Spleen (tissue), 11 donors: Measurements from ENCODE around the gene TMEM175. TPM values are rescaled to one million over a fixed set of nuclear protein-coding genes. Genes with fewer than 3 reads are reported as not detected.

Source experiments
- DNase-seq: peaks from one replicate; pipeline ENCODE4 v3.0.0-alpha.2; 2020
- H3K27ac ChIP-seq, 8 donors: fragments of 200-600 bp; sonication (generic) in 7 of 8; 1 replicate in 4 of 8; 2 replicates in 4 of 8; pipeline versions ENCODE4 v1.5.0 to v1.8.0; 2016 to 2021; ENCODE audit warnings: inconsistent platforms in 4 of 8, mild to moderate bottlenecking in 4 of 8, moderate library complexity in 1 of 8
- H3K27me3 ChIP-seq, 7 donors: fragments of 200-600 bp; sonication (generic) in 6 of 7; replicated peaks in 1 of 7; 1 replicate in 4 of 7; 2 replicates in 3 of 7; pipeline versions ENCODE4 v1.5.0 to v1.8.0; 2016 to 2021; ENCODE audit warnings: inconsistent platforms in 3 of 7, mild to moderate bottlenecking in 1 of 7
- H3K36me3 ChIP-seq, 6 donors: fragments of 200-600 bp; sonication (generic) in 5 of 6; 1 replicate in 4 of 6; 2 replicates in 2 of 6; pipeline versions ENCODE4 v1.5.0 to v1.8.0; 2016 to 2021; ENCODE audit warnings: inconsistent platforms in 2 of 6
- H3K4me1 ChIP-seq, 6 donors: fragments of 200-600 bp; sonication (generic) in 5 of 6; 1 replicate in 3 of 6; 2 replicates in 3 of 6; pipeline versions ENCODE4 v1.5.0 to v1.8.0; 2016 to 2021; ENCODE audit warnings: inconsistent platforms in 3 of 6
- H3K4me3 ChIP-seq, 8 donors: fragments of 200-600 bp; sonication (generic) in 7 of 8; 1 replicate in 4 of 8; 2 replicates in 4 of 8; pipeline versions ENCODE4 v1.5.0 to v1.8.0; 2016 to 2021; ENCODE audit warnings: inconsistent platforms in 4 of 8, mild to moderate bottlenecking in 4 of 8, moderate library complexity in 2 of 8
- H3K9me3 ChIP-seq, 8 donors: fragments of 200-600 bp; sonication (generic) in 7 of 8; 1 replicate in 4 of 8; 2 replicates in 4 of 8; pipeline versions ENCODE4 v1.5.0 to v1.8.0; 2016 to 2021; ENCODE audit warnings: inconsistent platforms in 4 of 8
- POLR2A ChIP-seq, 3 donors: fragments of 450-650 bp; IDR thresholded peaks; one replicate each; pipeline ENCODE4 v1.5.1; 2017; ENCODE audit warnings: antibody characterized with exemption in 3 of 3, mild to moderate bottlenecking in 1 of 3
- POLR2AphosphoS5 ChIP-seq, 3 donors: sonication (generic); formaldehyde crosslinking; IDR thresholded peaks; one replicate each; pipeline ENCODE4 v1.5.1; 2017; ENCODE audit warnings: antibody characterized with exemption in 3 of 3
- WGBS, 5 donors: extraction: QIAGEN DNeasy Blood & Tissue Kit in 3 of 5; methylation state at CpG; one replicate each; pipeline versions ENCODE4 v1.1.5 to v1.1.7; 2013 to 2018; 5-methylcytosine and 5-hydroxymethylcytosine counted together
- intact Hi-C: fragments of 100-400 bp; cut with DNase I; formaldehyde crosslinking; loops from one replicate; pipeline ENCODE4 v1.15.0; 2023; ENCODE audit warnings: low total_unique reads
- polyA plus RNA-seq, 3 donors: library from polyadenylated mRNA; stranded (reverse); fragments of 200-250 nt; gene quantifications; one replicate each; pipeline ENCODE4 v1.2.1, GENCODE V29; 2013
- total RNA-seq, 7 donors: library from RNA; depleted of rRNA in 3 of 7; stranded (reverse); fragments of >200 nt in 3 of 7; fragmentation: NEBNext Ultra II Directional in 4 of 7; extraction: Animal tissue kit (Norgen Biotek cat#: 25700) in 4 of 7; gene quantifications; one replicate each; pipeline versions ENCODE4 v1.1.0 to v1.2.1, GENCODE V29; 2016 to 2021
- TF ChIP-seq, protein P1 (sequence below), 11 experiments: fragments of 200-600 bp in 7 of 11; fragments of 450-650 bp in 4 of 11; sonication (generic) in 4 of 11; IDR thresholded peaks in 8 of 11; conservative IDR thresholded peaks in 3 of 11; 1 replicate in 7 of 11; 2 replicates in 4 of 11; pipeline versions ENCODE4 v1.4.0 to v1.8.0; 2016 to 2021; ENCODE audit warnings: antibody characterized with exemption in 11 of 11, inconsistent platforms in 4 of 11, mild to moderate bottlenecking in 1 of 11
- donor health status: healthy with polysubstance abuse.
- donor health status: DM: no; HTN: no; CAD: no; lungs with moderate emphysema.
- donor health status: DM: no; HTN: no; CAD: no.
- donor health status: Bipolar disorder and iron deficiency.
- donor health status: healthy.
- donor health status: DM: no; HTN: no; CAD: no.
- donor health status: DM: yes; HTN: yes; CAD: no.

The TMEM175 gene
- total and polyA plus RNA-seq, 10 donors = 38.2 to 83.9 (median 60.4) TPM

DNA sequence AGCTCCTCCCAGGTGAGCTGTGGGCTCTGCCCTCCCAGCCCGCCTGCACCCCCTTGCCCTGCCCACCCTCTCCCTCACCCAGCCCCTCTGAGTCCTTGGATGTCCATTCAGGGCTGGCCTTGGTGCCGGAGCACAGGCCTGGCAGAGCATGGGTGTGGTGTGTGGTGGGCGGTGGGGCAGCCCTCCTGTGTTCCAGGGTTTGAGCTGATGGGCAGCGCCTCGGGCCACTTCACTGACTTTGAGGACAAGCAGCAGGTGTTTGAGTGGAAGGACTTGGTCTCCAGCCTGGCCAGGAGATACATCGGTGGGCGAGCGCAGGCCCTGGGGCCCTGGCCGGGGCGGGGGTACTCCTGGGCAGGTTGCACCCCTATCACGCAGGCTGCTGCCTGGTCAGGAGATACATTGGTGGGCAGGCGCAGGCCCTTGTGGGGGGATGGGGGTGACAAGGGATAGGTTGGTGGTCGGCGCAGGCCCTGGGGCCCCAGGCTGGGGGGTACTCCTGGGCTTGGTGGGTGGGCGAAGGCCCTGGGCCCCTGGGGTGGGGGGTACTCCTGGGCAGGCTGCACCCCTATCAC is 68.5 kb downstream of the TMEM175 start:
- intact Hi-C loops = no loop called here
- 79 to 90% (median 88%) methylated on average over 10 to 15 of the region's 15 CpGs for WGBS, 5 donors
- H3K27ac ChIP-seq = no peak overlapping the region
- H3K9me3 ChIP-seq = no peaks in the 10 kb centered on the region
- H3K36me3 ChIP-seq = no peaks in the 10 kb centered on the region
- TF ChIP-seq POLR2AphosphoS5 (IDR thresholded peaks at IDR 0.05) = peak in 1 of 3 donors; percentile 20
- TF ChIP-seq POLR2A (IDR thresholded peaks at IDR 0.05) = no peak
- DNase-seq = no peak
- H3K4me1 ChIP-seq = peaks cover 13 to 58% (median 40%) of the 10 kb centered on the region in 6 donors
- H3K4me3 ChIP-seq = no peak overlapping the region
- H3K27me3 ChIP-seq = peaks cover 12 to 100% (median 82%) of the 10 kb centered on the region in 7 donors

DNA sequence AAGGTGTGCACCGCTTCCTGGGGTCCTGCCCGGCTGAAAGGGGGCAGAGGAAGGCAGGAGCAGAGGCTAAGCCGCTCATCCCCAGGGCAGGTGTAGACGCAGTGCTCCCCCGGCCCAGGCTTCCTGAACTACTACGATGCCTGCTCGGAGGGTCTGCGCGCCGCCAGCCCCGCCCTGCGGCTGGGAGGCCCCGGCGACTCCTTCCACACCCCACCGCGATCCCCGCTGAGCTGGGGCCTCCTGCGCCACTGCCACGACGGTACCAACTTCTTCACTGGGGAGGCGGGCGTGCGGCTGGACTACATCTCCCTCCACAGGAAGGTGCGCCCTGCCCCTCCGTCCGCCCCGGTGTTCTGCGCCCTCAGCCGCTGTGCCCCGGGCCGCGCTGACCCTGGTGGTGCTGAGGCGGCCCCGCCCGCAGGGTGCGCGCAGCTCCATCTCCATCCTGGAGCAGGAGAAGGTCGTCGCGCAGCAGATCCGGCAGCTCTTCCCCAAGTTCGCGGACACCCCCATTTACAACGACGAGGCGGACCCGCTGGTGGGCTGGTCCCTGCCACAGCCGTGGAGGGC is 69.4 kb downstream of the TMEM175 start:
- intact Hi-C loops = no loop called here
- TF ChIP-seq, protein P1, sequence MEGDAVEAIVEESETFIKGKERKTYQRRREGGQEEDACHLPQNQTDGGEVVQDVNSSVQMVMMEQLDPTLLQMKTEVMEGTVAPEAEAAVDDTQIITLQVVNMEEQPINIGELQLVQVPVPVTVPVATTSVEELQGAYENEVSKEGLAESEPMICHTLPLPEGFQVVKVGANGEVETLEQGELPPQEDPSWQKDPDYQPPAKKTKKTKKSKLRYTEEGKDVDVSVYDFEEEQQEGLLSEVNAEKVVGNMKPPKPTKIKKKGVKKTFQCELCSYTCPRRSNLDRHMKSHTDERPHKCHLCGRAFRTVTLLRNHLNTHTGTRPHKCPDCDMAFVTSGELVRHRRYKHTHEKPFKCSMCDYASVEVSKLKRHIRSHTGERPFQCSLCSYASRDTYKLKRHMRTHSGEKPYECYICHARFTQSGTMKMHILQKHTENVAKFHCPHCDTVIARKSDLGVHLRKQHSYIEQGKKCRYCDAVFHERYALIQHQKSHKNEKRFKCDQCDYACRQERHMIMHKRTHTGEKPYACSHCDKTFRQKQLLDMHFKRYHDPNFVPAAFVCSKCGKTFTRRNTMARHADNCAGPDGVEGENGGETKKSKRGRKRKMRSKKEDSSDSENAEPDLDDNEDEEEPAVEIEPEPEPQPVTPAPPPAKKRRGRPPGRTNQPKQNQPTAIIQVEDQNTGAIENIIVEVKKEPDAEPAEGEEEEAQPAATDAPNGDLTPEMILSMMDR (IDR thresholded peaks at IDR 0.05 in 8 of 11, conservative IDR thresholded peaks at IDR 0.05 in 3 of 11) = no peak
- TF ChIP-seq POLR2AphosphoS5 (IDR thresholded peaks at IDR 0.05) = peak in 2 of 3 donors; percentile 13 to 50
- no peaks in the 10 kb centered on the region for H3K36me3 ChIP-seq
- H3K4me1 ChIP-seq = peaks cover 13 to 56% (median 39%) of the 10 kb centered on the region in 6 donors
- peak overlapping the region in 1 of 8 donors; percentile 46 for H3K4me3 ChIP-seq
- no peak overlapping the region for H3K27ac ChIP-seq
- WGBS, 5 donors = 7 to 26% (median 23%) methylated on average over 6 to 48 of the region's 48 CpGs
- no peak for DNase-seq
- H3K9me3 ChIP-seq = peaks cover 0 to 2% (median 0%) of the 10 kb centered on the region in 8 donors
- H3K27me3 ChIP-seq = peaks cover 12 to 100% (median 82%) of the 10 kb centered on the region in 7 donors

DNA sequence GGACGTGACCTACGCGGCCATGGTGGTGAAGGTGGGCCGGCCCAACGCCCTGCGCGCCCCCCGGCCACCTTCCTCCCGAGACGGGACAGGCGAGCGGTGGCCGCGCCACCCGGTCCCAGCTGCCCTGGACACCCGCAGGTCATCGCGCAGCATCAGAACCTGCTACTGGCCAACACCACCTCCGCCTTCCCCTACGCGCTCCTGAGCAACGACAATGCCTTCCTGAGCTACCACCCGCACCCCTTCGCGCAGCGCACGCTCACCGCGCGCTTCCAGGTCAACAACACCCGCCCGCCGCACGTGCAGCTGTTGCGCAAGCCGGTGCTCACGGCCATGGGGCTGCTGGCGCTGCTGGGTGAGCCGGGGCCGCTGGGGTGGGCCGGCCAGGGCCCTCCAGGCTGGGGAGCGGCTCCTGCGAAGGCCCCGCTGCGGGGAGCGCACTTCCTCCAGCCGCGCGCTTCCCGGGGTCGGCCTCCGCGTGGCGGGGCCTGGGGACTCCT is 69.9 kb downstream of the TMEM175 start:
- no peak overlapping the region for H3K27ac ChIP-seq
- no peak for DNase-seq
- intact Hi-C loops = no loop called here
- peaks cover 13 to 51% (median 35%) of the 10 kb centered on the region in 6 donors for H3K4me1 ChIP-seq
- WGBS, 5 donors = 2 to 23% (median 4%) methylated on average over 8 to 54 of the region's 54 CpGs
- H3K4me3 ChIP-seq = peak overlapping the region in 1 of 8 donors; percentile 46
- TF ChIP-seq POLR2A (IDR thresholded peaks at IDR 0.05) (no peak), POLR2AphosphoS5 (IDR thresholded peaks at IDR 0.05) (peak; percentile 4 to 61 (median 46))
- TF ChIP-seq, protein P1 (IDR thresholded peaks at IDR 0.05 in 8 of 11, conservative IDR thresholded peaks at IDR 0.05 in 3 of 11) = no peak
- H3K36me3 ChIP-seq = no peaks in the 10 kb centered on the region
- H3K27me3 ChIP-seq = peaks cover 12 to 100% (median 77%) of the 10 kb centered on the region in 7 donors
- peaks cover 0 to 7% (median 0%) of the 10 kb centered on the region in 8 donors for H3K9me3 ChIP-seq

DNA sequence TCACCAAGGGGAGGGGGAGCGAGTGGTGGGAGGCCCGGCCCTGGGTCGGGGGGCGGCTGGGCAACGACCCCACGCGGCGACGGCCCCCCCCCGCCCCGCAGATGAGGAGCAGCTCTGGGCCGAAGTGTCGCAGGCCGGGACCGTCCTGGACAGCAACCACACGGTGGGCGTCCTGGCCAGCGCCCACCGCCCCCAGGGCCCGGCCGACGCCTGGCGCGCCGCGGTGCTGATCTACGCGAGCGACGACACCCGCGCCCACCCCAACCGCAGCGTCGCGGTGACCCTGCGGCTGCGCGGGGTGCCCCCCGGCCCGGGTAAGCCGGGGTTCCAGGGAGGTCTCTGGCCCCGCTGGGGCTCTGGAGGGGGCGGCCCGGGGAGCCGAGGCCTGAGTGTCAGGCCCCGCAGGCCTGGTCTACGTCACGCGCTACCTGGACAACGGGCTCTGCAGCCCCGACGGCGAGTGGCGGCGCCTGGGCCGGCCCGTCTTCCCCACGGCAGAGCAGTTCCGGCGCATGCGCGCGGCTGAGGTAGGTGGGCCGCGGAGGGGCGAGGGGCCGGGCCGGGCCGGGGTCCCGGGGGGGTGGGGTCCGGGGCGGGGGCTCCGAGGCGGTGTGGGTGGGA is 70.5 kb downstream of the TMEM175 start:
- peaks cover 11 to 45% (median 29%) of the 10 kb centered on the region in 6 donors for H3K4me1 ChIP-seq
- H3K27ac ChIP-seq = no peak overlapping the region
- peak overlapping the region in 1 of 8 donors; percentile 46 for H3K4me3 ChIP-seq
- no peak for DNase-seq
- WGBS, 5 donors = 5 to 6% (median 5%) methylated on average over 53 to 75 of the region's 75 CpGs; no CpG with 5 or more reads in 1 of the 5 donors
- TF ChIP-seq POLR2A (IDR thresholded peaks at IDR 0.05) = no peak
- TF ChIP-seq, protein P1 (IDR thresholded peaks at IDR 0.05 in 8 of 11, conservative IDR thresholded peaks at IDR 0.05 in 3 of 11) = no peak
- no peak for TF ChIP-seq POLR2AphosphoS5 (IDR thresholded peaks at IDR 0.05)
- peaks cover 12 to 98% (median 71%) of the 10 kb centered on the region in 7 donors for H3K27me3 ChIP-seq
- H3K9me3 ChIP-seq = peaks cover 0 to 7% (median 0%) of the 10 kb centered on the region in 8 donors
- intact Hi-C loops = no loop called here
- H3K36me3 ChIP-seq = no peaks in the 10 kb centered on the region
